SH-SY5Y (cell line): ENCODE measurements around the gene JAKMIP1.

ENCODE experiments used
- GATA2 ChIP-seq: IDR thresholded peaks from 2 replicates; pipeline ENCODE4 v1.6.1; 2011; ENCODE audit warnings: mild to moderate bottlenecking, low read depth, low read length
- GATA3 ChIP-seq: IDR thresholded peaks from 2 replicates; pipeline ENCODE4 v1.6.1; 2011; ENCODE audit warnings: low read depth, mild to moderate bottlenecking, low read length, moderate library complexity

DNA sequence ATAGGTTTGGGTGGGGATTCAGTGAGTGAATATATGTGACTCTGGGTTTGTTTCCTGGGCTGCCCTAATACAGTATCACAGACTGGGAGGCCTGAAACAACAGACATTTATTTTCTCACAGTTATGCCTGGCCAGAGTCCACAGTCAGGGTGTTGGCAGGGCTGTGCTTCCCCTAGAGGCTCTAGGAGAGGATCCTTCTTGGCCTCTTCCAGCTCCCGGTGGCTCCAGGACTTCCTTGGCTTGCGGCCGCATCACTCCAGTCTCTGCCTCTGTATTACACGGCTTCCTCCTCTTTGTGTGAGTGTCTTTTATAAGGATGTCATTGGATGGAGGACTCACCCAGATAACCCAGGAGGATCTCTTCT lies 5.2 kb upstream of the JAKMIP1 start:
- TF ChIP-seq GATA2 = no peak
- TF ChIP-seq GATA3 = no peak
